H9 (cell line): ENCODE results near the gene ROPN1L. TPM values are rescaled to one million over a fixed set of nuclear protein-coding genes. Genes with fewer than 3 reads are reported as not detected.

Source experiments
- DNase-seq: peaks from one replicate; pipeline ENCODE4 v3.0.0-alpha.2; 2017
- H2AFZ ChIP-seq: one replicate; pipeline ENCODE4 v1.6.1; 2013; ENCODE audit warnings: mild to moderate bottlenecking, low read length, control low read depth, moderate library complexity
- H2AK5ac ChIP-seq: 2 replicates; pipeline ENCODE4 v1.6.1; 2013; ENCODE audit warnings: low read length, control low read depth, mixed read lengths; ENCODE audit not compliant: insufficient read length
- H2BK120ac ChIP-seq: one replicate; pipeline ENCODE4 v1.6.1; 2013; ENCODE audit warnings: low read depth, mild to moderate bottlenecking, low read length, control low read depth, inconsistent platforms; ENCODE audit not compliant: poor library complexity, severe bottlenecking
- H2BK12ac ChIP-seq: 2 replicates; pipeline ENCODE4 v1.6.1; 2013; ENCODE audit warnings: low read length, control low read depth, mixed read lengths, low read depth; ENCODE audit not compliant: insufficient read length
- H2BK15ac ChIP-seq: 2 replicates; pipeline ENCODE4 v1.6.1; 2013; ENCODE audit warnings: low read depth, low read length, control low read depth
- H2BK20ac ChIP-seq: one replicate; pipeline ENCODE4 v1.6.1; 2013; ENCODE audit warnings: low read depth, mild to moderate bottlenecking, low read length, control low read depth, inconsistent platforms; ENCODE audit not compliant: poor library complexity, severe bottlenecking
- H2BK5ac ChIP-seq: 2 replicates; pipeline ENCODE4 v1.6.1; 2013; ENCODE audit warnings: low read length, control low read depth, mixed read lengths; ENCODE audit not compliant: insufficient read length
- H3K14ac ChIP-seq: 2 replicates; pipeline ENCODE4 v1.6.1; 2013; ENCODE audit warnings: low read length, control low read depth; ENCODE audit not compliant: insufficient read depth
- H3K18ac ChIP-seq: 2 replicates; pipeline ENCODE4 v1.6.1; 2013; ENCODE audit warnings: low read depth, mild to moderate bottlenecking, mixed read lengths, low read length, control low read depth; ENCODE audit not compliant: insufficient read length
- H3K23ac ChIP-seq: 2 replicates; pipeline ENCODE4 v1.6.1; 2013; ENCODE audit warnings: low read length, control low read depth, mixed read lengths, low read depth; ENCODE audit not compliant: insufficient read length
- H3K23me2 ChIP-seq: 2 replicates; pipeline ENCODE4 v1.6.1; 2013; ENCODE audit warnings: low read depth, mild to moderate bottlenecking, mixed read lengths, low read length, control low read depth; ENCODE audit not compliant: insufficient read length, poor library complexity, severe bottlenecking
- H3K27ac ChIP-seq: 2 replicates; pipeline ENCODE4 v1.5.1; 2013; ENCODE audit warnings: low read length, control low read depth, mixed read lengths, low read depth; ENCODE audit not compliant: insufficient read length
- H3K27me3 ChIP-seq: 2 replicates; pipeline ENCODE4 v1.6.1; 2013; ENCODE audit warnings: low read length, control low read depth, inconsistent platforms; ENCODE audit not compliant: insufficient read depth
- H3K4ac ChIP-seq: 2 replicates; pipeline ENCODE4 v1.6.1; 2013; ENCODE audit warnings: low read depth, mild to moderate bottlenecking, control low read depth, inconsistent platforms, low read length, moderate library complexity
- H3K4me1 ChIP-seq: 2 replicates; pipeline ENCODE4 v1.6.1; 2013; ENCODE audit warnings: low read length, control low read depth, inconsistent platforms; ENCODE audit not compliant: insufficient read depth
- H3K4me2 ChIP-seq: 2 replicates; pipeline ENCODE4 v1.6.1; 2013; ENCODE audit warnings: low read length, control low read depth, mixed read lengths; ENCODE audit not compliant: insufficient read length, insufficient read depth
- H3K56ac ChIP-seq: 2 replicates; pipeline ENCODE4 v1.6.1; 2013; ENCODE audit warnings: low read depth, mild to moderate bottlenecking, mixed read lengths, low read length, control low read depth; ENCODE audit not compliant: insufficient read length
- H3K79me1 ChIP-seq: 2 replicates; pipeline ENCODE4 v1.6.1; 2013; ENCODE audit warnings: low read depth, mild to moderate bottlenecking, moderate library complexity, low read length, control low read depth, inconsistent platforms; ENCODE audit not compliant: insufficient read depth, poor library complexity, severe bottlenecking
- H3K79me2 ChIP-seq: 2 replicates; pipeline ENCODE4 v1.6.1; 2013; ENCODE audit warnings: low read length, control low read depth, inconsistent platforms; ENCODE audit not compliant: insufficient read depth
- H3K9ac ChIP-seq: 2 replicates; pipeline ENCODE4 v1.6.1; 2013; ENCODE audit warnings: low read length, control low read depth, mixed read lengths; ENCODE audit not compliant: insufficient read length; ENCODE audit errors: extremely low read depth
- H3K9me3 ChIP-seq: one replicate; pipeline ENCODE4 v1.6.1; 2013; ENCODE audit warnings: low read depth, low read length, inconsistent platforms; ENCODE audit not compliant: control insufficient read depth
- H3T11ph ChIP-seq: one replicate; pipeline ENCODE4 v1.6.1; 2013; ENCODE audit warnings: mild to moderate bottlenecking, low read length, control low read depth, inconsistent platforms
- H4K20me1 ChIP-seq: one replicate; pipeline ENCODE4 v1.6.1; 2013; ENCODE audit not compliant: control insufficient read depth, insufficient read length, insufficient read depth
- H4K5ac ChIP-seq: 2 replicates; pipeline ENCODE4 v1.6.1; 2013; ENCODE audit warnings: low read depth, mild to moderate bottlenecking, mixed read lengths, low read length, control low read depth; ENCODE audit not compliant: insufficient read length
- H4K8ac ChIP-seq: replicated peaks from 2 replicates; pipeline ENCODE4 v1.6.1; 2013; ENCODE audit warnings: low read length, control low read depth, mixed read lengths, low read depth; ENCODE audit not compliant: insufficient read length
- H4K91ac ChIP-seq: 2 replicates; pipeline ENCODE4 v1.6.1; 2013; ENCODE audit warnings: low read depth, mild to moderate bottlenecking, moderate library complexity, mixed read lengths, low read length, control low read depth; ENCODE audit not compliant: insufficient read length
- H3K27ac Mint-ChIP-seq, 3 experiments: 2 replicates in 2 of 3; 3 replicates in 1 of 3; pipeline ENCODE4 v1.8.0; 2020 to 2021; ENCODE audit warnings: mixed read lengths in 3 of 3, mild to moderate bottlenecking in 1 of 3, moderate library complexity in 1 of 3
- H3K27me3 Mint-ChIP-seq: 2 replicates; pipeline ENCODE4 v1.8.0; 2021; ENCODE audit warnings: low read depth, mild to moderate bottlenecking, moderate library complexity, mixed read lengths
- H3K36me3 Mint-ChIP-seq, 3 experiments: 2 replicates in 2 of 3; 3 replicates in 1 of 3; pipeline ENCODE4 v1.8.0; 2020 to 2021; ENCODE audit warnings: low read depth in 3 of 3, mixed read lengths in 3 of 3; ENCODE audit not compliant: insufficient read depth in 1 of 3
- H3K4me1 Mint-ChIP-seq, 2 experiments: 2 replicates each; pipeline ENCODE4 v1.8.0; 2020; ENCODE audit warnings: mixed read lengths in 2 of 2
- H3K4me3 Mint-ChIP-seq, 2 experiments: 2 replicates in 1 of 2; 3 replicates in 1 of 2; pipeline ENCODE4 v1.8.0; 2020 to 2021; ENCODE audit warnings: mild to moderate bottlenecking in 2 of 2, mixed read lengths in 2 of 2, moderate library complexity in 1 of 2
- H3K9me3 Mint-ChIP-seq, 2 experiments: 2 replicates in 1 of 2; 3 replicates in 1 of 2; pipeline ENCODE4 v1.8.0; 2020; ENCODE audit warnings: mild to moderate bottlenecking in 2 of 2, mixed read lengths in 2 of 2, moderate library complexity in 1 of 2
- CTCF ChIP-seq: fragments of 200-600 bp; sonication (generic); conservative IDR thresholded peaks from 3 replicates; pipeline ENCODE4 v1.8.0; 2021; ENCODE audit warnings: antibody characterized with exemption, mild to moderate bottlenecking
- WGBS: extraction: QIAGEN DNeasy Blood & Tissue Kit; methylation state at CpG from one replicate; pipeline ENCODE4 v1.1.7; 2013; ENCODE audit warnings: missing lambda C conversion rate, low lambda C conversion rate, mixed read lengths; ENCODE audit not compliant: insufficient read length; ENCODE audit errors: extremely low coverage; 5-methylcytosine and 5-hydroxymethylcytosine counted together
- total RNA-seq: library from RNA; stranded (reverse); gene quantifications from 2 replicates; pipeline ENCODE4 v1.2.1, GENCODE V29; 2021

The ROPN1L gene
- total RNA-seq, 1 experiment from 2014 or later = 0.37 TPM

GRCh38 chr5:10464173-10464572, 22.5 kb downstream of the ROPN1L start:
- no peak overlapping the region for H3K27ac Mint-ChIP-seq
- no peak overlapping the region for H4K5ac ChIP-seq
- no peaks in the 10 kb centered on the region; a peak in 1 of 7 replicates for H3K36me3 Mint-ChIP-seq
- H3K23ac ChIP-seq = no peak overlapping the region
- no peak overlapping the region for H4K8ac ChIP-seq
- H3K79me1 ChIP-seq = no peaks in the 10 kb centered on the region
- H3K27me3 ChIP-seq = no peaks in the 10 kb centered on the region
- H3T11ph ChIP-seq = no peak overlapping the region
- H3K4me2 ChIP-seq = no peak overlapping the region
- H2BK5ac ChIP-seq = no peak overlapping the region
- no peaks in the 10 kb centered on the region for H4K20me1 ChIP-seq
- no peak overlapping the region for H3K18ac ChIP-seq
- H4K91ac ChIP-seq = no peak overlapping the region
- H2AFZ ChIP-seq = no peak overlapping the region
- no peak for DNase-seq
- H2BK12ac ChIP-seq = no peak overlapping the region
- no peak overlapping the region for H3K27ac ChIP-seq
- peaks cover 28 to 31% of the 10 kb centered on the region in 2 experiments for H3K4me1 Mint-ChIP-seq
- H3K4me1 ChIP-seq = peaks cover 2% of the 10 kb centered on the region; the same call in 1 of the 2 replicates
- H3K9ac ChIP-seq = no peak overlapping the region
- WGBS = no CpG with 5 or more reads among the region's 11 CpGs
- no peaks in the 10 kb centered on the region for H3K79me2 ChIP-seq
- H3K4ac ChIP-seq = no peak overlapping the region
- H3K27me3 Mint-ChIP-seq = peaks cover 18% of the 10 kb centered on the region
- no peak overlapping the region for H2BK120ac ChIP-seq
- no peak overlapping the region for H2BK15ac ChIP-seq
- H3K14ac ChIP-seq = no peak overlapping the region
- H2AK5ac ChIP-seq = no peak overlapping the region
- no peaks in the 10 kb centered on the region for H3K23me2 ChIP-seq
- no peak overlapping the region for H3K4me3 Mint-ChIP-seq
- H3K56ac ChIP-seq = no peak overlapping the region
- no peaks in the 10 kb centered on the region for H3K9me3 ChIP-seq
- H3K9me3 Mint-ChIP-seq = no peaks in the 10 kb centered on the region; a peak in 1 of 5 replicates
- no peak overlapping the region for H2BK20ac ChIP-seq
- no peak for TF ChIP-seq CTCF
